HL-60 (cell line): ENCODE results near the gene RNF130.
A peak's percentile ranks its signal among the peaks of the same experiment; 100 is the strongest.

Experiments
- DNase-seq, 2 experiments: peaks; one replicate each; pipeline ENCODE4 v3.0.0-alpha.2; 2010 to 2020; ENCODE audit warnings: low read depth in 1 of 2, low spot score in 1 of 2
- H3K27ac ChIP-seq: fragments of 250-450 bp; sonication (Bioruptor Pico); replicated peaks from 2 replicates; pipeline ENCODE4 v1.5.1; 2020; ENCODE audit warnings: mild to moderate bottlenecking, moderate library complexity
- H3K27me3 ChIP-seq: fragments of 250-450 bp; sonication (Bioruptor Pico); 2 replicates; pipeline ENCODE4 v1.5.1; 2021; ENCODE audit warnings: mild to moderate bottlenecking, moderate library complexity; ENCODE audit not compliant: insufficient read depth, poor library complexity, severe bottlenecking
- H3K4me3 ChIP-seq: replicated peaks from 2 replicates; pipeline ENCODE4 v1.5.1; 2011; ENCODE audit warnings: mild to moderate bottlenecking, control low read depth, low read length; ENCODE audit not compliant: insufficient read depth
- CTCF ChIP-seq: IDR thresholded peaks from one replicate; pipeline ENCODE4 v1.5.1; 2011; ENCODE audit warnings: low read length, control low read depth, inconsistent platforms; ENCODE audit not compliant: insufficient read depth
- GABPA ChIP-seq: IDR thresholded peaks from 2 replicates; pipeline ENCODE4 v1.6.1; 2012; ENCODE audit warnings: low read depth
- POLR2AphosphoS5 ChIP-seq: IDR thresholded peaks from 2 replicates; pipeline ENCODE4 v1.6.1; 2012; ENCODE audit warnings: low read depth
- SPI1 ChIP-seq: IDR thresholded peaks from 2 replicates; pipeline ENCODE4 v1.6.1; 2012; ENCODE audit warnings: low read depth, mild to moderate bottlenecking, borderline replicate concordance
- TF ChIP-seq, protein P1 (sequence below): IDR thresholded peaks from 2 replicates; pipeline ENCODE4 v1.6.1; 2012; ENCODE audit warnings: low read depth; ENCODE audit not compliant: insufficient replicate concordance

The RNF130 gene

DNA sequence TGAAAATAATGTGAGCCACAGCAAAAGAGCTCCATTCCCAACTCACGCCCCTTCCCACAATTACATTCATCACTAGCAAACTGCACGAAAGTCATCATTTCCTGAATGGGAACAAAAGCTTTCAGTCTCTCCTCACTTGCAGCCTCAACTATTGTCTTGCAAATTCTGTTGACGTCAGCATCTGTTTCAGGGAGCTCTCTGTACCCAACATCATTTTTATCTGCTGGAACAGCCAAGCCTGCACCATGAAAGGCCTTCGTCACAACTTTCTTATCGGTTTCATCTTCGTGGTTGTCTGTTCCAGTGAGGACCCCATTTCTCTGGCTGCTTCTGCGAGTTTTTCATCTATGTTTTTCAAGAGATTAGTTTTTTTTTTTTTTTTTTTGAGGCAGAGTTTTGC is 14.3 kb upstream of the RNF130 start:
- TF ChIP-seq POLR2AphosphoS5 (no peak), CTCF (no peak), GABPA (no peak), SPI1 (no peak)
- TF ChIP-seq, protein P1, sequence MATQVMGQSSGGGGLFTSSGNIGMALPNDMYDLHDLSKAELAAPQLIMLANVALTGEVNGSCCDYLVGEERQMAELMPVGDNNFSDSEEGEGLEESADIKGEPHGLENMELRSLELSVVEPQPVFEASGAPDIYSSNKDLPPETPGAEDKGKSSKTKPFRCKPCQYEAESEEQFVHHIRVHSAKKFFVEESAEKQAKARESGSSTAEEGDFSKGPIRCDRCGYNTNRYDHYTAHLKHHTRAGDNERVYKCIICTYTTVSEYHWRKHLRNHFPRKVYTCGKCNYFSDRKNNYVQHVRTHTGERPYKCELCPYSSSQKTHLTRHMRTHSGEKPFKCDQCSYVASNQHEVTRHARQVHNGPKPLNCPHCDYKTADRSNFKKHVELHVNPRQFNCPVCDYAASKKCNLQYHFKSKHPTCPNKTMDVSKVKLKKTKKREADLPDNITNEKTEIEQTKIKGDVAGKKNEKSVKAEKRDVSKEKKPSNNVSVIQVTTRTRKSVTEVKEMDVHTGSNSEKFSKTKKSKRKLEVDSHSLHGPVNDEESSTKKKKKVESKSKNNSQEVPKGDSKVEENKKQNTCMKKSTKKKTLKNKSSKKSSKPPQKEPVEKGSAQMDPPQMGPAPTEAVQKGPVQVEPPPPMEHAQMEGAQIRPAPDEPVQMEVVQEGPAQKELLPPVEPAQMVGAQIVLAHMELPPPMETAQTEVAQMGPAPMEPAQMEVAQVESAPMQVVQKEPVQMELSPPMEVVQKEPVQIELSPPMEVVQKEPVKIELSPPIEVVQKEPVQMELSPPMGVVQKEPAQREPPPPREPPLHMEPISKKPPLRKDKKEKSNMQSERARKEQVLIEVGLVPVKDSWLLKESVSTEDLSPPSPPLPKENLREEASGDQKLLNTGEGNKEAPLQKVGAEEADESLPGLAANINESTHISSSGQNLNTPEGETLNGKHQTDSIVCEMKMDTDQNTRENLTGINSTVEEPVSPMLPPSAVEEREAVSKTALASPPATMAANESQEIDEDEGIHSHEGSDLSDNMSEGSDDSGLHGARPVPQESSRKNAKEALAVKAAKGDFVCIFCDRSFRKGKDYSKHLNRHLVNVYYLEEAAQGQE, result no peak
- Histone ChIP-seq H3K4me3 (no peak overlapping the region), H3K27me3 (no peaks in the 10 kb centered on the region), H3K27ac (no peak overlapping the region)
- DNase-seq, result no peak

DNA sequence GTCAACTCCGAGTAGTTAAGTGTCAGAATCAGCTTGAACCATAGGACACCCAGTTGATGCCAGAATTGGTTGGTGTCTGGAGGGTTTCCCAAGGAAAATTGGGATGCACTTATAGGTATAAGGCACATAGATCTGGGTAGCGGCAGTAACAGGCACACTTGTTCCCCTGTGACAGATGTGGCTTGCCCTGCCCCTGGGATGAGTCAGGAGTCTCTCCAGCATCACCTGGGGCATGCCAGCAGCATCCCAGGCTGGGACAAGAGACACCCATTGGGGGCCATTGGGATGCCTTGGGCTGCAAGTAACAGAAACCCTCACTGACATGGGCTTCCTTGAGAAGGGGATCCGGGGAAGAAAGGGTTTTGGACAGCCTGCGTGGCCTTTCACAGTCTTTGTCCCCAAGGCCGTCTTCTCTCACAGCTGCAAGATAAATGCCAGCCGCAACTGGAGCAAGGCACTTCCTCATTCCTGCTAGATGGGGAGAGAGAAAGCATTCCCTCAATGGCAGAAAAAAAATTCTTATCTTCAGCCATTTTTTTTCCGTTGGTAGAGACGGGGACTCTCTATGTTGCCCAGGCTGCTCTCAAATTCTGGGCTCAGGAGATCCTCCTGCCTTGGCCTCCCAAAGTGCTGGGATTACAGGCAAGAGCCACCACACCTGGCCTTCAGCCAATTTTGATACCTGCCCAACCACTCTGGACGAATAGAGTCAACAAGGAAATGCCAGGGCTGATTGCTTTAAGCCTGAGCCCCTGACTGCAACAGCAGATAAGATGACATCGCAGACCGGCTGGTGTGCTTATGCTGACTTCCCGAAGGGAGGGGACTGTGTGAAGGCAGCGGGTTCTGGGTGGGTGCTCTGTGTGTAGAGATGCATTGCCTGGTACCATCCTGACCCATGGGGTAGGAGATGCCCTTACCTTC is 13.3 kb upstream of the RNF130 start:
- peak overlapping the region; percentile 53 for H3K27ac ChIP-seq
- DNase-seq, result peak in 1 of 2 experiments; percentile 73
- H3K4me3 ChIP-seq, result no peak overlapping the region
- H3K27me3 ChIP-seq, result no peaks in the 10 kb centered on the region
- TF ChIP-seq POLR2AphosphoS5 (no peak), GABPA (no peak), SPI1 (peak; percentile 99)
- TF ChIP-seq, protein P1, result no peak

- H3K27ac ChIP-seq, result no peak overlapping the region
- no peak for DNase-seq
- TF ChIP-seq POLR2AphosphoS5 (no peak), GABPA (no peak), CTCF (no peak), SPI1 (no peak)
- TF ChIP-seq, protein P1, result no peak
- no peaks in the 10 kb centered on the region for H3K27me3 ChIP-seq
- no peak overlapping the region for H3K4me3 ChIP-seq
These were observed 12.0 kb upstream of the RNF130 start for GRCh38 chr5:180083529-180084060.
